Measurements from ENCODE around the gene ZNF710. TPM values are rescaled to one million over a fixed set of nuclear protein-coding genes. Genes with fewer than 3 reads are reported as not detected.

The ZNF710 gene
- total RNA-seq, 1 donor: 9.1 TPM

DNA sequence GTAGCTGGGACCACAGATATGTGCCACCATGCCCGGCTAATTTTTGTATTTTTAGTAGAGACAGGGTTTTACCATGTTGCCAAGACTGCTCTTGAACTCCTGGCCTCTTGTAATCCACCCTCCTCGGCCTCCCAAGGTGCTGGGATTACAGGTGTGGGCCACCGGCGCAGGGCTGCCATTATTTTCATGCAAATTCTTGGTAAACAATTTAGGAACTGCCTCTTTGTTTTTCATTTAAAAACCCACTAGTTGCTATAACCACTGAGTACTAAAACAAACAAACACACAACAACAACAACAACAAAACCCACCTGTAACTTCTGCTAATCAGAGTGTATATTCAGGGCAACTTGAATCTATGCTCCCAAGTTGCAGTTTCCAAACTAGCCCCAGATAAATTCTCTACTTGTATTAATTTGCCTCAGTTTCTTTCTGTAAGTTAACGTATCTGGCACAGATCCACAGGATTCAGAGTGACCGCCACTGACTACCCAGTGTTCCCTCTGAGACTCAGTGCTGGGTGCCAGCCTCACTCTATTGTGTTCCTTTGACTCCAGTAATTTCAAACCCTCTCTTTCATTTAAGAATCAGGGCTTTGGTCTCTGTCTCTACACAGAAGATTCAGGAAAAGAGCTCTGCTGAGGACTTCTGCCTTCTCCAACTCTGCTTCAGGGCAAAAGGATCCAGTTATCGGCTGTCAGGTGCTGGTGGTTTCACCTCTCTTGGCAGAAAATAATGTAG, 18.6 kb upstream of the ZNF710 start:
- Histone ChIP-seq H3K4me3 (ENCODE audit: low read length) (no peak overlapping the region), H3K27me3 (ENCODE audit: insufficient read depth, low read length) (no peaks in the 10 kb centered on the region), H3K9me3 (ENCODE audit: low read depth, low read length) (peaks cover 7% of the 10 kb centered on the region), H3K4me1 (ENCODE audit: insufficient read depth, low read length) (no peaks in the 10 kb centered on the region)

- Histone ChIP-seq H3K9me3 (ENCODE audit: low read depth, low read length) (peaks cover 7% of the 10 kb centered on the region), H3K4me1 (ENCODE audit: insufficient read depth, low read length) (no peaks in the 10 kb centered on the region), H3K27me3 (ENCODE audit: insufficient read depth, low read length) (no peaks in the 10 kb centered on the region), H3K4me3 (ENCODE audit: low read length) (no peak overlapping the region)
Observed at GRCh38 chr15:89984001-89984400, 17.1 kb upstream of the ZNF710 start.

DNA sequence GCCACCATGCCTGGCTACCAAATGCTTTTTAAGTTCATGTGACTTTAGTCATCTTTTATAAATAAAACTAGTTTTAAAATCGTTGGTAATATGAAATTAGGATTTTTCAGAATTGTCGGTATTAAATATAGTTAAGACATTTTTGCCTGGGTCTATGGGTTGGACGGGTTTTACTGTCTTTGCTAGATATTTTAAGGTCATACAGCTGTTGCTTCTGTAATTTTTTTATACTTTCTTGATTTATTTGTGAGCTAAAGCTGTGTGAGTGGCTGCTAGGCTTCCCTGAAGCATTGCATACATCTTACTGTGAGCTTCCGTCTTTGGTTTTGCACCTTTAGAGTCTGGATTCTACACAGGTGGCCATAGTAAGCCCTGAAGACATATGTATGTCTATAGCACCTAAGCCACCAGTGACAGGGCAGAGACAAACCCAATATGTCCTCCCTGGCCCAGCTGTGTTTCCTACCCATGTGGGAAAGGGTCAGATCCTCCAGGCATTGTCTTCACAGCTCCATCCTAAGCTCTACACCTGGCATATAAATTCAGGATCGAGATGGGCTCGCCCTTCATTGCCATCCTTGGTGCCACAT, 16.6 kb upstream of the ZNF710 start:
- no peak overlapping the region for H3K4me3 ChIP-seq (ENCODE audit: low read length)
- peaks cover 7% of the 10 kb centered on the region for H3K9me3 ChIP-seq (ENCODE audit: low read depth, low read length)
- H3K4me1 ChIP-seq (ENCODE audit: insufficient read depth, low read length): no peaks in the 10 kb centered on the region
- no peaks in the 10 kb centered on the region for H3K27me3 ChIP-seq (ENCODE audit: insufficient read depth, low read length)

DNA sequence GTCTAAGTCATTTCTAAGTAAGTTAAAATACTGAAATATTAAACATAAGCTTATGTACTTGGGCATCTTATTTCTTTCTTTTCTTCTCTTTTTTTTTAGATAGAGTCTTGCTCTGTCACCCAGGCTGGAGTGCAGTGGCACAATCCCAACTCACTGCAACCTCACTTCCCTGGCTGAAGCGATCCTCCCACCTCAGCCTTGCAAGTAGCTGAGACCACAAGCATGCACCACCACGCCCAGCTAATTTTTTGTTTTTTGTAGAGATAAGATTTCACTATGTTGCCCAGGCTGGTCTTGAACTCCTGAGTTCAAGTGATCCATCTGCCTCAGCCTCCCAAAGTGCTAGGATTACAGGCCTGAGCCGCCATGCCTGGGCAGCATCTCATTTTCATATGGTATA, 16.0 kb upstream of the ZNF710 start:
- peaks cover 7% of the 10 kb centered on the region for H3K9me3 ChIP-seq (ENCODE audit: low read depth, low read length)
- H3K4me3 ChIP-seq (ENCODE audit: low read length): no peak overlapping the region
- H3K27me3 ChIP-seq (ENCODE audit: insufficient read depth, low read length): no peaks in the 10 kb centered on the region
- H3K4me1 ChIP-seq (ENCODE audit: insufficient read depth, low read length): no peaks in the 10 kb centered on the region

GRCh38 chr15:89991312-89991711, 9.8 kb upstream of the ZNF710 start:
- no peaks in the 10 kb centered on the region for H3K27me3 ChIP-seq (ENCODE audit: insufficient read depth, low read length)
- H3K4me1 ChIP-seq (ENCODE audit: insufficient read depth, low read length): peaks cover 24% of the 10 kb centered on the region
- H3K9me3 ChIP-seq (ENCODE audit: low read depth, low read length): no peaks in the 10 kb centered on the region
- H3K4me3 ChIP-seq (ENCODE audit: low read length): no peak overlapping the region

DNA sequence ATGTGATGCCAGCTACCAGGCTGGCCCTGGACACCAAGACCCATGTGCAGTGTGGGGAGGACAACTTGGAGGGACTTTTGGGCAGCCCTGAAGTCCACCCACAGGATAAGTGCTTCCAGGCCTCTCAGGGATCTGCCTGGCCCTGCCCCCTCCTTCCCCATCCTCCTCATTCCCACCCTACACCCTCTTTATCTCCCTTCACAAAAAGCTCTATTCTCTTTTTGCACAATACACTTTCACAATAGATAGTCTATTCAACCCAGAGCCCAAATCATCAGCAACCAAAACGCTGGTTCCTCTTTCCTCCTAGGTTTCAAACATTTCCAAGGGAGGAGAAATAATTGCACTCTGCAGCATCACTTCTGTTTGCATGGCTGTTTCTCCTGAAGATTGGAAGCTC, 7.8 kb upstream of the ZNF710 start:
- H3K4me3 ChIP-seq (ENCODE audit: low read length): no peak overlapping the region
- H3K27me3 ChIP-seq (ENCODE audit: insufficient read depth, low read length): no peaks in the 10 kb centered on the region
- no peaks in the 10 kb centered on the region for H3K9me3 ChIP-seq (ENCODE audit: low read depth, low read length)
- peaks cover 28% of the 10 kb centered on the region for H3K4me1 ChIP-seq (ENCODE audit: insufficient read depth, low read length)

GRCh38 chr15:89997079-89997478, 4.0 kb upstream of the ZNF710 start:
- Histone ChIP-seq H3K9me3 (ENCODE audit: low read depth, low read length) (no peaks in the 10 kb centered on the region), H3K4me3 (ENCODE audit: low read length) (no peak overlapping the region), H3K4me1 (ENCODE audit: insufficient read depth, low read length) (peaks cover 48% of the 10 kb centered on the region), H3K27me3 (ENCODE audit: insufficient read depth, low read length) (no peaks in the 10 kb centered on the region)

DNA sequence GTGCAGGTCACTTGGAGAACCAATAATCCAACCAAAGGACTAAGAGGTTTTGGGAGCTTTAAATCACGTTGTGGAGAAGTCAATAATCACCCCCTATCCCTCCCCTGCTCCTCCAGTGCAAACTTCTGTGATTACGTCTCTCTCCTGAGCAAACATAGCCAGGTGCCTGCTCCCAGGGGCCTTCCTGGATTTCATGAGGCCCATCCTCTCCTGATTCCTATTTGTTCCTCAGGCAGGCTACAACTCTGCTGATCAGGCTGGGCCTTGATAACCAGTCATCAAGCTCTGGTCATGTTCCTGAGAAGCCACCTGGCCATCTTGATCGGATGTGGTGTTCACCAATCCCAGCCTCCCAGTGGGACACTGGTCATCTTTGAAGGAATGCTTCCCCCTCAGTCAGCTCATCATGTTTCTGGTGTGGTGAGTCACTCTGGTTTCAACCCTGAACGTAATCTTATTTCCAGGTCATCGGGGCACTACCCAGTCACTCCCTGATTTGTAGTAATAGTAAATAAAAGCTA, 2.9 kb upstream of the ZNF710 start:
- Histone ChIP-seq H3K4me3 (ENCODE audit: low read length) (no peak overlapping the region), H3K27me3 (ENCODE audit: insufficient read depth, low read length) (no peaks in the 10 kb centered on the region), H3K4me1 (ENCODE audit: insufficient read depth, low read length) (peaks cover 48% of the 10 kb centered on the region), H3K9me3 (ENCODE audit: low read depth, low read length) (no peaks in the 10 kb centered on the region)

- no peaks in the 10 kb centered on the region for H3K9me3 ChIP-seq (ENCODE audit: low read depth, low read length)
- H3K27me3 ChIP-seq (ENCODE audit: insufficient read depth, low read length): no peaks in the 10 kb centered on the region
- no peak overlapping the region for H3K4me3 ChIP-seq (ENCODE audit: low read length)
- peaks cover 49% of the 10 kb centered on the region for H3K4me1 ChIP-seq (ENCODE audit: insufficient read depth, low read length)
Observed at GRCh38 chr15:89998923-89999675, 2.0 kb upstream of the ZNF710 start.

DNA sequence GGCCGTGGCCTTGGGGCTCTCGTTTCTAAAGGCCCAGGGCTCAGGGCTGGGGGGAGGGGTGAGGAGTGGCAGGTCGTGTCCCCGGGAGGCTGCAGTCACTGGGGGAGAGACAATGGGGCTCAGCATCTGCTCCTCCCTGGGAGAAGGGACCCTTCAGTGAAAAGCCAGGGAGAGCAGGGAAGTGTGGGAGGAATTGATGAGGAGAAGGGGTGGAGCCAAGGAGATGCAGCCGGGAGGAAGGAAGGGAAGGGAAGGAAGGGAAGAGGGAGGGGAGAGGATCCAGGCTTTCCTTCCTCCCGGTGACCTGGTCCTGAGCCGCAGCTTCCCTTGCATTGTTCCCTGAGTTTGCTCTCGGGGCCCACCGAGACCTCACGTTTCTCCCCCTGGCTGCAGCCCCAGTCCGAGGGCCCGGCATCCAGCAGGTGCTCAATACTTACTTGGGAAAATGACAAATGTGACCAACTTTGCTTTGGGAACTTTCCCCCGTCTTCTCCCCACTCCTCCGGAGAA, 1.4 kb upstream of the ZNF710 start:
- Histone ChIP-seq H3K27me3 (ENCODE audit: insufficient read depth, low read length) (no peaks in the 10 kb centered on the region), H3K4me3 (ENCODE audit: low read length) (no peak overlapping the region), H3K4me1 (ENCODE audit: insufficient read depth, low read length) (peaks cover 53% of the 10 kb centered on the region), H3K9me3 (ENCODE audit: low read depth, low read length) (no peaks in the 10 kb centered on the region)

DNA sequence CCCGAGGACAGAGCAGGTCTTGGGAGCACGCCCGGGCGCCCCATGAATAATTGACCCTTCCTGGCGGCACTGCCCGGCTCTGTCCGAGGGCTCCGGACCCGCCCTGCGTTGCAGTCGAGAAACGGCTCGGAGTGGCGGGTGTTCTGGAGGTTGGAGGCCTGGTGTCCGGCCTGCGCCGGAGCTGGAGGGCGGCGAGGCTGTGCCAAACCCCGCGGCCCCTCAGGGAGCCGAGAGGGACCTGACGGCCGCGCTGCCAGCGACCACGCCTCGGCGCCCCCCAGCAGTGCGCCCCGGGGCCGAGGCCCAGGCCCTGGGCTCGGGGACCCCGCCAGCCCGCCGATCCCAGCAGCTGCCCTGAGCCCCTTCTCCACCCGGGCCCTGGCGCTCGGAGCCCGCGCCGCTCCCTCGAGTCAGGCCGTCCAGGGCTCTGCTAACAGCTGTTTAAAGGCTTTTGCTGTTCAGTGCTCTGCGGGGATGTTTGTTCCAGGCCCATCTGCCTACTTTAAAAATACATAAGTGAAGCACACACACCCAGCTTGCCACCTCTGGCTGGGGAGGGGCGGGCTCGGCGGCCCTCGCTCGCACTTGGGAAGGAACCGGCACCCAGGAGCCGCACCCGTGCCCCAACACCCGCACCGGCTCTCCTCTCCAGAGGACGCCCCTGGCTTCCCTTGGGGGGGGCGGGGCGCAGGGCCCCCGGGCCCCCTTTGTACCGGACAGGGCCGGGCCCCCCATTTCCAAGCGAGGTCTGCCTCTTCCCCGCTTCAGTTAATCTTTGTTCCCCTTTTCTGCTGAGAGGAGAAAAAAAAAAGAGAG, 730 bp upstream of the ZNF710 start:
- Histone ChIP-seq H3K27me3 (ENCODE audit: insufficient read depth, low read length) (no peaks in the 10 kb centered on the region), H3K4me3 (ENCODE audit: low read length) (peak overlapping the region; percentile 87), H3K9me3 (ENCODE audit: low read depth, low read length) (no peaks in the 10 kb centered on the region), H3K4me1 (ENCODE audit: insufficient read depth, low read length) (peaks cover 59% of the 10 kb centered on the region)

GRCh38 chr15:90001683-90002427, 731 bp downstream of the ZNF710 start:
- H3K4me1 ChIP-seq (ENCODE audit: insufficient read depth, low read length): peaks cover 74% of the 10 kb centered on the region
- no peaks in the 10 kb centered on the region for H3K9me3 ChIP-seq (ENCODE audit: low read depth, low read length)
- peak overlapping the region; percentile 61 for H3K4me3 ChIP-seq (ENCODE audit: low read length)
- H3K27me3 ChIP-seq (ENCODE audit: insufficient read depth, low read length): no peaks in the 10 kb centered on the region

DNA sequence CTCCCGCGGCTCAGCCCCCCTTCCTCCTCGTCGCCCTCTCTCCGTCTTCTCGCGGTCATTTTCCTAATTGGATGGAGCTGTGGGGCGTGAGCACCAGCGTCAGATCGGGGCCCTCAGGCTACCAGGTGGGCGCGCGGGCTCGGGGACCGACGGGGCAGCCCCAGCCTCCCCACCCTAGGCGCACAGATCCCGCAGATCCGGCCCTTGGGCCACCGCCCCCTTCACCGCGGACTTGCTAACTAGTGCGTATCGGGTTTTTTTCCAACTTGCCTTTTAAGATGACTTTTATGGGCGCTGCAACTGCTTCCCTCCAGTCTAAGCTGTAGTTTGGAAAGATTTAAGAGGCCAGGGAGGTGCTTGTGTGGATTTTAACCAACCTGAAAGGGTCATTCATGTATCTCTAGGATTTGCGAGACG, 1.3 kb downstream of the ZNF710 start:
- peaks cover 80% of the 10 kb centered on the region for H3K4me1 ChIP-seq (ENCODE audit: insufficient read depth, low read length)
- H3K9me3 ChIP-seq (ENCODE audit: low read depth, low read length): no peaks in the 10 kb centered on the region
- H3K27me3 ChIP-seq (ENCODE audit: insufficient read depth, low read length): no peaks in the 10 kb centered on the region
- H3K4me3 ChIP-seq (ENCODE audit: low read length): peak overlapping the region; percentile 61

- H3K4me3 ChIP-seq (ENCODE audit: low read length): peak overlapping the region; percentile 3
- no peaks in the 10 kb centered on the region for H3K9me3 ChIP-seq (ENCODE audit: low read depth, low read length)
- H3K27me3 ChIP-seq (ENCODE audit: insufficient read depth, low read length): no peaks in the 10 kb centered on the region
- peaks cover 83% of the 10 kb centered on the region for H3K4me1 ChIP-seq (ENCODE audit: insufficient read depth, low read length)
Observed at GRCh38 chr15:90003736-90004135, 2.6 kb downstream of the ZNF710 start.
